Measurements from ENCODE around the gene GID8. TPM values are rescaled to one million over a fixed set of nuclear protein-coding genes. Genes with fewer than 3 reads are reported as not detected.

The GID8 gene
- total and polyA plus RNA-seq, 2 of the 13 experiments (the other 11 are each of a cell fraction or from before 2014, with no cell fraction given) = 39.6 to 59.8 TPM

DNA sequence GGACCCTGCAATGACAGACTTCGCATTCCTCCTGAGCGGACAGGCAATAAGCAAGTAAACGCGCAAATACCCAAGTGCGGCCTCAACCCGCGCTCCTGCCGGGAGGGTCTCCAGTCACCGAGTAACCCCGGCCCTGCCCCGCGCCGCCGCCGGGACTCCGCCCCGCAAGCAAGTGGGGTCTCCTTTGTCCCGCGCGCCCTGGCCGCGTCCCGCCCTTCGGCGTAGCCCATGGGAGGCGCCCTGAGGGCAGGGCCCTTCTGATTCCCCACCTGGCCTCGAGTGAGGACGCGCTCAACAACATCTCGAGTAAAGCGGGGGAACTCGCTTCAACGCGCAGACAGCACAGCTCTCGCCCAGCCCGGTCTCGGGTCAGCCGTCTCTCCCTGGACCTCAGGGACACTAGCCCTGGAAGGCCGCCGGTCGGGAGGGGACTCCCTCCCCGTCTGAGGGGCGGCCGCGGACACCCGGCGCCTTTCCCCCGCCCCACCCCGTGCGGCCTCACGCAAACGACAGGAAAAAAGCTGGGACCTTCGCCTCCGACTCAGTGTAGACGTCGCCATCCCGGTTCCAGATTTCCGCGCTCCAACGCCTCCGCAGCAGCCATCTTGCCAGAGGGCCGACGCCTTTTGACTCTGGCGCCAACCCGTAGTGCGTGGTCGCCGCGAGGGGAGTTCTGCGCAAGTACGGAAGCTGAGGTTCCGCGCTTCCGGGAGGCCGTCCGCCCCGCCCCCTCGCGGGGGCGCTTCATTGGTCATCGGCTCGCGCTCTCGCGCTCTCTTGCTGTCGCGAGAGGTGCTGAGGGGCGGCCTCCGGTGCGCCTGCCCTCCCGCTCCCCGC lies 461 bp upstream of the GID8 start (continued):
- TF ChIP-seq, protein P1, sequence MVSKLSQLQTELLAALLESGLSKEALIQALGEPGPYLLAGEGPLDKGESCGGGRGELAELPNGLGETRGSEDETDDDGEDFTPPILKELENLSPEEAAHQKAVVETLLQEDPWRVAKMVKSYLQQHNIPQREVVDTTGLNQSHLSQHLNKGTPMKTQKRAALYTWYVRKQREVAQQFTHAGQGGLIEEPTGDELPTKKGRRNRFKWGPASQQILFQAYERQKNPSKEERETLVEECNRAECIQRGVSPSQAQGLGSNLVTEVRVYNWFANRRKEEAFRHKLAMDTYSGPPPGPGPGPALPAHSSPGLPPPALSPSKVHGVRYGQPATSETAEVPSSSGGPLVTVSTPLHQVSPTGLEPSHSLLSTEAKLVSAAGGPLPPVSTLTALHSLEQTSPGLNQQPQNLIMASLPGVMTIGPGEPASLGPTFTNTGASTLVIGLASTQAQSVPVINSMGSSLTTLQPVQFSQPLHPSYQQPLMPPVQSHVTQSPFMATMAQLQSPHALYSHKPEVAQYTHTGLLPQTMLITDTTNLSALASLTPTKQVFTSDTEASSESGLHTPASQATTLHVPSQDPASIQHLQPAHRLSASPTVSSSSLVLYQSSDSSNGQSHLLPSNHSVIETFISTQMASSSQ (IDR thresholded peaks at IDR 0.05; ENCODE audit: low read depth) = peak; percentile 51; the same call in 1 of the 2 replicates
- TF ChIP-seq, protein P1 (CRISPR knock-in tag; IDR thresholded peaks at IDR 0.05; ENCODE audit: borderline replicate concordance) = peak; percentile 91
- TF ChIP-seq HNRNPH1 (optimal IDR thresholded peaks at IDR 0.05; ENCODE audit: low read depth, low read length) (peak; percentile 54), MIER2 (CRISPR knock-in tag; IDR thresholded peaks at IDR 0.05) (peak; percentile 79), ZNF629 (CRISPR knock-in tag; conservative IDR thresholded peaks at IDR 0.05) (peak; percentile 35), ZMYM3 (CRISPR knock-in tag; IDR thresholded peaks at IDR 0.05) (peak; percentile 76; the same call in 1 of the 2 replicates), KDM2A (CRISPR knock-in tag; IDR thresholded peaks at IDR 0.05; ENCODE audit: borderline replicate concordance, low read depth) (peak; percentile 98), ZSCAN9 (CRISPR knock-in tag; IDR thresholded peaks at IDR 0.05; ENCODE audit: borderline replicate concordance) (peak; percentile 93), GPN1 (CRISPR knock-in tag; IDR thresholded peaks at IDR 0.05; ENCODE audit: borderline replicate concordance) (peak; percentile 90; the same call in 1 of the 2 replicates), ZMYM2 (CRISPR knock-in tag; IDR thresholded peaks at IDR 0.05) (0 out of 2 replicates have a peak, but pooled peaks have one; percentile 53), CEBPB (IDR thresholded peaks at IDR 0.05; ENCODE audit: borderline replicate concordance, low read depth, low read length) (no peak), BRD4 (CRISPR knock-in tag; IDR thresholded peaks at IDR 0.05) (peak; percentile 96), SKI (IDR thresholded peaks at IDR 0.05; ENCODE audit: partially characterized antibody) (peak; percentile 47), KLF11 (CRISPR knock-in tag; IDR thresholded peaks at IDR 0.05) (peak; percentile 97), THYN1 (CRISPR knock-in tag; IDR thresholded peaks at IDR 0.05; ENCODE audit: borderline replicate concordance, low read depth) (no peak)
- TF ChIP-seq, protein P2, sequence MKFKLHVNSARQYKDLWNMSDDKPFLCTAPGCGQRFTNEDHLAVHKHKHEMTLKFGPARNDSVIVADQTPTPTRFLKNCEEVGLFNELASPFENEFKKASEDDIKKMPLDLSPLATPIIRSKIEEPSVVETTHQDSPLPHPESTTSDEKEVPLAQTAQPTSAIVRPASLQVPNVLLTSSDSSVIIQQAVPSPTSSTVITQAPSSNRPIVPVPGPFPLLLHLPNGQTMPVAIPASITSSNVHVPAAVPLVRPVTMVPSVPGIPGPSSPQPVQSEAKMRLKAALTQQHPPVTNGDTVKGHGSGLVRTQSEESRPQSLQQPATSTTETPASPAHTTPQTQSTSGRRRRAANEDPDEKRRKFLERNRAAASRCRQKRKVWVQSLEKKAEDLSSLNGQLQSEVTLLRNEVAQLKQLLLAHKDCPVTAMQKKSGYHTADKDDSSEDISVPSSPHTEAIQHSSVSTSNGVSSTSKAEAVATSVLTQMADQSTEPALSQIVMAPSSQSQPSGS (CRISPR knock-in tag; IDR thresholded peaks at IDR 0.05) = peak; percentile 86
- TF ChIP-seq, protein P3, sequence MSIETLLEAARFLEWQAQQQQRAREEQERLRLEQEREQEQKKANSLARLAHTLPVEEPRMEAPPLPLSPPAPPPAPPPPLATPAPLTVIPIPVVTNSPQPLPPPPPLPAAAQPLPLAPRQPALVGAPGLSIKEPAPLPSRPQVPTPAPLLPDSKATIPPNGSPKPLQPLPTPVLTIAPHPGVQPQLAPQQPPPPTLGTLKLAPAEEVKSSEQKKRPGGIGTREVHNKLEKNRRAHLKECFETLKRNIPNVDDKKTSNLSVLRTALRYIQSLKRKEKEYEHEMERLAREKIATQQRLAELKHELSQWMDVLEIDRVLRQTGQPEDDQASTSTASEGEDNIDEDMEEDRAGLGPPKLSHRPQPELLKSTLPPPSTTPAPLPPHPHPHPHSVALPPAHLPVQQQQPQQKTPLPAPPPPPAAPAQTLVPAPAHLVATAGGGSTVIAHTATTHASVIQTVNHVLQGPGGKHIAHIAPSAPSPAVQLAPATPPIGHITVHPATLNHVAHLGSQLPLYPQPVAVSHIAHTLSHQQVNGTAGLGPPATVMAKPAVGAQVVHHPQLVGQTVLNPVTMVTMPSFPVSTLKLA (IDR thresholded peaks at IDR 0.05) = peak; percentile 72
